Cardiac muscle cell (in vitro differentiated cells and primary cell): ENCODE measurements around the gene PRPF6. TPM values are rescaled to one million over a fixed set of nuclear protein-coding genes. Genes with fewer than 3 reads are reported as not detected.
A peak's percentile ranks its signal among the peaks of the same experiment; 100 is the strongest.

Source experiments
- DNase-seq, 2 donors: peaks; one replicate each; pipeline versions ENCODE4 v3.0.0 to v3.0.0-alpha.2; 2010 to 2017; ENCODE audit warnings: low read depth in 1 of 2, low spot score in 1 of 2
- H3K27ac ChIP-seq: fragments of 200-600 bp; sonication (generic); 2 replicates; pipeline ENCODE4 v1.5.1; 2016
- H3K27me3 ChIP-seq: fragments of 200-600 bp; sonication (generic); 2 replicates; pipeline ENCODE4 v1.6.0; 2016; ENCODE audit warnings: control low read depth
- H3K36me3 ChIP-seq: fragments of 200-600 bp; sonication (generic); 2 replicates; pipeline ENCODE4 v1.5.1; 2016; ENCODE audit warnings: control low read depth
- H3K4me1 ChIP-seq: fragments of 200-600 bp; sonication (generic); 2 replicates; pipeline ENCODE4 v1.8.1; 2017; ENCODE audit warnings: low read depth, mild to moderate bottlenecking, mixed run types
- H3K4me3 ChIP-seq: fragments of 200-600 bp; sonication (generic); 2 replicates; pipeline ENCODE4 v1.5.1; 2016; ENCODE audit warnings: mild to moderate bottlenecking
- H3K9me3 ChIP-seq: fragments of 200-600 bp; sonication (generic); 2 replicates; pipeline ENCODE4 v1.5.1; 2017; ENCODE audit warnings: low read depth, mild to moderate bottlenecking, control low read depth
- polyA plus RNA-seq: library from polyadenylated mRNA; unstranded; fragments of >200 nt; fragmentation: Nextera tagmentation; extraction: Ambion mirVana; gene quantifications from 2 replicates; pipeline ENCODE4 v1.2.1, GENCODE V29; 2016
- total RNA-seq: library from RNA; depleted of rRNA; stranded (reverse); fragments of >200 nt; gene quantifications from 2 replicates; pipeline ENCODE4 v1.2.3, GENCODE V29; 2016
- TF ChIP-seq, protein P1 (sequence below): IDR thresholded peaks from 2 replicates; pipeline ENCODE4 v1.5.1; 2012; ENCODE audit warnings: low read depth, mild to moderate bottlenecking, low read length

The PRPF6 gene
- total and polyA plus RNA-seq, 2 experiments from 2014 or later = 67.6 to 73.5 TPM

DNA sequence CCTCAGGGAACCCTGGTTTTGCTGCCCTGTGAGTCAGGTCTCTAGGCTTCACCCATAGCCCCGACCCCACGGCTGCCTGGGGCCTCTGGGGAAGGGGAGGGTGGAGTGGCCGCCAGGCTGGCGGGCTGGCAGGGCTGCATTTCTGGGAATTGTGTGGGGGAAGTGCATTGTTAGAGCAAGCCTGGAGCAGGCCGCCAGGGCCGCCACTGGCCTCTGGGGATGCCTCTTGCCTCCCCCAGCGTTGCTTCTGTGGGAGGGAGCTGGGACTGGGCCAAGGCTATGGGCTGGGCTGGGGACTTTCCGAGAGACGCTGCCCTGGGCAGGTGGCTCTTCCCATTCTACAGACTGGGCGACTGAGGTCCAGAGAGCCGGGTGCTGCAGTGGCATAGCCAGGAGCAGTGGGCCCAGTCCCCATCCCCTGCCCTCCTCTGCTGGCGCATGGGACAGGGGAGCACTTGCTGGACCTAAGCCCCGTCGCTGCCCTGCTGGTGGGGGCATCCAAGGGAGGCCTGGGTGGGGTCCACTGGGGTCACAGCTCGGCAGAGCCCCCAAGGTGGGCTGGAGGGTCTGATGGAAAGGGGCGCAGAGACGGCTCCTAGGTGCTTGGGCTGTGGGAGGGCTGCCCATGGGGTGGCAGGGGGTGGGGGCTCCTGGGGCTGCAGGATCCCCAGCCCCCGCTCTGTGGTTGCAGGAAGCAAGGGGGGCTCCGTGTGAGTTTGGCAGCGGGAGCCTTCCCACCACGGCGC is 75.1 kb downstream of the PRPF6 start:
- no peak overlapping the region for H3K4me3 ChIP-seq
- DNase-seq = peak in 1 of 2 donors; percentile 81
- TF ChIP-seq, protein P1, sequence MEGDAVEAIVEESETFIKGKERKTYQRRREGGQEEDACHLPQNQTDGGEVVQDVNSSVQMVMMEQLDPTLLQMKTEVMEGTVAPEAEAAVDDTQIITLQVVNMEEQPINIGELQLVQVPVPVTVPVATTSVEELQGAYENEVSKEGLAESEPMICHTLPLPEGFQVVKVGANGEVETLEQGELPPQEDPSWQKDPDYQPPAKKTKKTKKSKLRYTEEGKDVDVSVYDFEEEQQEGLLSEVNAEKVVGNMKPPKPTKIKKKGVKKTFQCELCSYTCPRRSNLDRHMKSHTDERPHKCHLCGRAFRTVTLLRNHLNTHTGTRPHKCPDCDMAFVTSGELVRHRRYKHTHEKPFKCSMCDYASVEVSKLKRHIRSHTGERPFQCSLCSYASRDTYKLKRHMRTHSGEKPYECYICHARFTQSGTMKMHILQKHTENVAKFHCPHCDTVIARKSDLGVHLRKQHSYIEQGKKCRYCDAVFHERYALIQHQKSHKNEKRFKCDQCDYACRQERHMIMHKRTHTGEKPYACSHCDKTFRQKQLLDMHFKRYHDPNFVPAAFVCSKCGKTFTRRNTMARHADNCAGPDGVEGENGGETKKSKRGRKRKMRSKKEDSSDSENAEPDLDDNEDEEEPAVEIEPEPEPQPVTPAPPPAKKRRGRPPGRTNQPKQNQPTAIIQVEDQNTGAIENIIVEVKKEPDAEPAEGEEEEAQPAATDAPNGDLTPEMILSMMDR = no peak
- H3K4me1 ChIP-seq = peaks cover 5% of the 10 kb centered on the region
- no peak overlapping the region for H3K27ac ChIP-seq
- H3K36me3 ChIP-seq = no peaks in the 10 kb centered on the region
- H3K27me3 ChIP-seq = peaks cover 5% of the 10 kb centered on the region
- H3K9me3 ChIP-seq = no peaks in the 10 kb centered on the region

DNA sequence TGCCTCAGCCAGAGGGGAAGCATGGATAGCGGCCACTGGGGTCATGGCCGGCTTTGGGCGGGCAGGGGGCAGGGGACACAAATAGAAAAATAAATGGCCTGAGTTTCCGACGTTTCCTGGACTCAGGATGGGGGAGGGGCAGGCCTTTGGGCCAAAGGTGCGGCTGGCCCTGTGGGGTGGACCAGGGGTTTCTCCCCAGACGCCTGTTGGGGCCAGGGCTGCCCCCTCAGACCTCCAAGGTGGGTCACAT is 75.6 kb downstream of the PRPF6 start:
- TF ChIP-seq, protein P1 = no peak
- Histone ChIP-seq H3K4me1 (peaks cover 5% of the 10 kb centered on the region), H3K9me3 (no peaks in the 10 kb centered on the region), H3K27me3 (no peaks in the 10 kb centered on the region), H3K36me3 (no peaks in the 10 kb centered on the region), H3K27ac (no peak overlapping the region), H3K4me3 (no peak overlapping the region)
- no peak for DNase-seq

DNA sequence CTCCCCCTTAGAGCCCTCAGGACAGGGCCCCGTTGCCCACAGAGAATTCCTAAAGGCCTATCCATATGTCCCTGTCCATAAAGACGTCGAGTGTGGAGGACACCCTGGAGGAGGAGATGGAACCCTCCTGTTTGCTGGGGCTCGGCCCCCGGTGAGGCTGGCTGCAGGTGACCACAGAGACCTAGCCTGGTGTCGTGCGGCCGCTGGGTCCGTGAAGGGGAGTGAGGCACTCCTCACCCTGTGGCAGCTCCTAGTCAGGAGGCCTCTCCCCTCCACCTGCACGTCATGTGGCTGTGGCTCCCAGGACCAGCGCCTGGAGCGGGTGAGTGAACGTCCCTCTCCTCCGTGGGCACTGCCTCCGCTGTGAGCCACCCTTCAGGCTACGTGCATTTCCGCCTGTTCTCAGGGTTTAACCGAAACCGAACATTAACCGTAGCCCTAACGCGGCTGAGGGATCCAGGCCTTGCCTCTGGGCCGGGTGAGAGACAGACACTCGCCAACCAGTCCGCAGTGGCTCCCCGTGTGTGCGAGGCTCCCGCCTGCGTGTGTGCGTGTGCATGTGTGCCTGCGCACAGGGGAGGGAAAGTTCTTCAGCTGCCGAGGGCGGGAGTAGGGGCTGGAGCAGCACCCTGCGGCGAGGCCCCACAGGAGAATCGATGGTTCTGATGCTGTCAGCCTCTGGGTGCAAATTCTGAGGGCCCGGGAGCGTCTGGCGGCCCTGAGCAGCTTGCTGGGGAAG is 76.1 kb downstream of the PRPF6 start:
- Histone ChIP-seq H3K27me3 (no peaks in the 10 kb centered on the region), H3K36me3 (no peaks in the 10 kb centered on the region), H3K9me3 (no peaks in the 10 kb centered on the region), H3K27ac (no peak overlapping the region), H3K4me1 (peaks cover 5% of the 10 kb centered on the region), H3K4me3 (no peak overlapping the region)
- DNase-seq = no peak
- TF ChIP-seq, protein P1 = no peak

DNA sequence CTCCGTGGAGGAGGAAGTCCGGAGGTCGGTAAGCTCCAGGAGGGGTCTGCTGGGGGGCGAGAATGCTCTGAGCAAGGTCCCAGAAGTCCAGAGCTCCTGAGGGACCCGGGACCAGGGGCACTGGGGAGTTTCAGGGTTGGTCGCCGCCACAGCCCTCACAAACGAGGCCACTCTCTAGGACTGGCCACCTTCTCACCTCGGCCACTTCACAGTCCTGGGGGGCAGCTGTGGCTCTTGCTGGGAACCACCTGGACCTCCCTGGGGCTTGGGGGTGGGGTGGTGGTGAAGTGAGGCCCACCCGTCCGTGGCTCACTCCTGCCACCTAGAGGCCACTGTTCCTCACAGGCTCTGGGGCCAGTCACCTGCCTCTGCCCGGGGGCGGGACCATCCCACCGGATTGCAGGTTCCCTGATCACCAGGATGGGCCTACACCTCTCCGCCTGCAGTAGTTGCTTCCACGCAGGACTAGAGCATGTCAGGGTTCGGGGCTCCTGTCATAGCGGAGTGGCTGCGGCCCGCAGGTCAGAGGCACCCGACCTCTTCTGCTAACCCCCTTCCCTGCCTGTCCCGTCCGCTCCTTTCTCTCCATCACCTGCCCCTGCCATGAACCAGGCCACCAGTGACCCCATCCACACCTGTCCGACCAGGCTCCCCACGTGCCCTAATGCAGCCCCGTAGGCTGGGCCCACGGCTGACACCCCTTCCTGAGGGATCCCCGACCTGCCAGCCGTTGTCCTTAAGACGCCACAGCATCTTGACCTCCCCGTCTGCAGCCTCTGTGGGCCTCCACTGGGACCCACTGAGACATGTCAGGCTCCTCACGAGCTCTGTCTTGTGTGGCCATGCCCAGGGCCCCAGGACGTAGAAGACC is 76.9 kb downstream of the PRPF6 start:
- Histone ChIP-seq H3K4me3 (no peak overlapping the region), H3K9me3 (no peaks in the 10 kb centered on the region), H3K4me1 (peaks cover 10% of the 10 kb centered on the region), H3K36me3 (no peaks in the 10 kb centered on the region), H3K27me3 (no peaks in the 10 kb centered on the region), H3K27ac (no peak overlapping the region)
- DNase-seq = peak; percentile 72 to 82
- TF ChIP-seq, protein P1 = peak; percentile 81

DNA sequence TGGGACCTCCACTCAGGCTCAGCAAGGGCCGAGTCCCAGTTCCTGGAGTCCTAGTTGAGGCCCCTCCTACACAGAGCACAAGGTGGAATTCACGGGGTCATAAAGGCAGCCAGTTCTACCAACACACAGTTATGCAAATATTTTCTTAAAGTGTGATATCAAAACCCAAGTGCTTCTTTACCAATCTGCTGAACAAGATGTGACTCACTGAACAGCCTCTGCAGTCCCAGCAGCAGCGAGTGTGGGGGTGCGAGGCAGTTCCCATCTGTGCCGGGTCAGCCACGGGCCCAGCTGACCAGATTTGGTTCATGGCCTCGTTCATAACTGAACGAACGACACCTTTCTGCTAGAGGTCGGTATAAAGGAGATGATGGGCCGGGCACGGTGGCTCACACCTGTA is 77.6 kb downstream of the PRPF6 start:
- TF ChIP-seq, protein P1 = no peak

More for the DNA sequence above, 77.6 kb downstream of the PRPF6 start:
- no peak for DNase-seq
- H3K4me1 ChIP-seq = peaks cover 10% of the 10 kb centered on the region
- H3K9me3 ChIP-seq = no peaks in the 10 kb centered on the region
- H3K36me3 ChIP-seq = no peaks in the 10 kb centered on the region
- no peak overlapping the region for H3K27ac ChIP-seq
- H3K27me3 ChIP-seq = no peaks in the 10 kb centered on the region
- no peak overlapping the region for H3K4me3 ChIP-seq
